Endometrium (tissue), 2 donors: ENCODE measurements around the gene P2RY6.

Experiments used
- FAIRE-seq: peaks from 2 replicates; lab custom pipeline; 2012; peaks lifted over from hg19 to GRCh38; lab: Jason Lieb, UNC
- donor health status: control.
- donor health status: control.

The P2RY6 gene

DNA sequence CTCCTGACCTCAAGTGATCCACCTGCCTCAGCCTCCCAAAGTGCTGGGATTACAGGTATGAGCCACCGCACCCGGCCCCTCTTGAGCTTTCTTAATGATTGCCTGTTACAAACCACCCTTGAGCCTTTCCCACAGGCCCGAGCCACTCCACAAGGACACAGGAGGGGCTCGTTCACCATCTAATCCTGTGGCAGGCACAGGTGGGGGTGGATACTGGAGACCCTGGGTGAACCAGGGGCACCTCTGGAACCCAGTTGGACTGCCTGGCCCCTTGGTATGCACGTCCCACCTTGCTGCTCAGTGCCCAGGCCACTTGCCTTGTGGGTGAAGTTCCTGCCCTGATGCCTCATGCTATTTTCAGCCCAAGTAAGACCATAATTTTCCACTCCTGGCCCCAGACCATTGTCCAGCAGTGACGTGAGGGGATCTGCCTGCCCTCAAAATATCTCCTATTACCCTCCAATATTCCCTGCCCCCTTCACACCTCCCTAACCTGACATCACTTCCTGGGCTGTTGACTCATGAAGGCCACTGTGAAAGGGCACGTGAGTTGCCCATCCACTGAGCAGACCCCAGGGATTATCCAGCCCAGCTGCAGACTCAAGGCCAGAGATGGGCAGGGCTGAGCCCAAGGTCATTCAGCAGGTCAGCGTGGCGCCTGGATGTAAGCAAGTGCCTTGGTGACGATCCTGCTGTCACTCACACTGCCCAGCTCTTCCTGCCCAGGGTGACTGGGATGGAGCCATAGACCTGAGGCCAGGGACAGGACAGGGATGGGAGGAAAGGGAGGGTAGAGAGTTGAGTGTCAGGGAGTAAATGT, 34.5 kb upstream of the P2RY6 start:
- no peak for FAIRE-seq

DNA sequence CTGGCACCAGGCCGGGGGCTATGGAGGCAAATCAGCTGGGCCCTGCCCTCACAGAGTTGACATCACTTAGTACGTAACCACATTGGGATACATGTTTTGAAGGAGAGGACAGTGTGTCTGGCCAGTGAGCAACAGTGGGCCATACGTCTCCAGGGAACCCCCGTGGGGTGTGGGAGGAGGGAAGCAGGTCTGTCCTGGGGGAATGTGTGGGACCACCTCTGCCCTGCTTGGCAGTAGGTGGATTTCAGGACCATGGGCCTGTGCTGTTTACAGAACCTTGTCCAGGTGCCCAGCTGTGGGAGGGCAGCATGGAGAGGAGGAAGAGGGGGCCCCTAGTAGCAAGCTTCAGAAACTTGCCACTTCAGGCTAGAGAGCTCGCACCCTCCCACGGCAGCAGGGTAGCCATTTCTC, 33.0 kb upstream of the P2RY6 start:
- no peak for FAIRE-seq

DNA sequence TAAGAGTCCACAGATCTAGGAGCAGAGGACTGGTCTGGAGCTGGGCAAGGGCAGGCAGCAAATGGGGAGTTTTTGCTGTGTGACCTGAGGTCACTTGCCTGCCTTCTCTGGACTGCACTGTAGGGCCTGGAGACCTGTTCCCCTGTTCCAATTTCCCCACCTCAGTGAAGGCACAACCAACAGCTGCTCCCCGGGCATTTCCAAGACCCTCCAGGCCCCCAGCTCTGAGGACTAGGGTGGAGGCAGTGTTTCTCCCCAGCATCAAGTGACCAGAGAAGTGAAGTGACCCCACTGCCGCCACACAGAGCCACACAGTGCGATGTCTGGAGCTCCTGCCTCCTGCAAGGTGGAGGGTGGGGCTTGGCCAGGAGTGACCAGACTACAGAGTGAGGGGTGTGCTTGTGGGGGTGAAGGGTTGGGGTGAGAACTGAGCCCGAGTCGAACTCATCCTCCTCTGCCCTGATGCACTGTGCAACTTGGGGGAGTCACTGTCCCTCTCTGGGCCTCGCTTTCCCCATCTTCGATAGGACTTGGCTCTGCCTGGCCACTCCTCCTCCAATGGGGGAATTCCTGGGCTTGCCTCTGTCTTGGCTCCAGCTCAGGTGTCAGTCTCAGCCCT, 32.5 kb upstream of the P2RY6 start:
- no peak for FAIRE-seq

DNA sequence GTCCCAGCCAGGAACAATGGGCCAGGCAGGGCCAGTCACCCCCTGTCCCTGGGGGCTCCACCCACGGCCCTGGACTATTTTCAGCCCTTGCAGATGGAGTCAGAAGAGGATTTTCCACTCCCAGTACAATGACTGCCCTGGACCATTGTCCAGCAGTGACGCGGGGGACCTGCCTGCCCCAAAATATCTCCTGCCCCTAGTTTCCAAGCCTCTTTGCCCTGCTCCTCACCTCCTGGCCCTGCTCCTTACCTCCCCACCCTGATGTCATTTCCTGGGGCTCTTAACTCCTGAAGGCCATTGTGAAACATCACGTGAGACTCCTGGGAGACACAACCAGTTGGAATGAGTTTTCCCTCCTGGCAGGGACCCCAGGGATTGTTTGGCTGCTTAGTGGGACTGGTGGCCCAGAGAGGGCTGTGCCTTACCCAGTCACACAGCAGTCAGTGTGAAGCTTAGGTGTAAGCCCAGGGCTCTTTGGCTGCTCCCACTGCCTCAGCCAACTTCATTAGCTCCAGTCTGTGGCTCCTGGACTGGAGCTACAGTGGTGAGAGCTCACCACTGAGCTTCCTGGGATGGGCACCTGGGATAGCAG, 31.9 kb upstream of the P2RY6 start:
- no peak for FAIRE-seq

DNA sequence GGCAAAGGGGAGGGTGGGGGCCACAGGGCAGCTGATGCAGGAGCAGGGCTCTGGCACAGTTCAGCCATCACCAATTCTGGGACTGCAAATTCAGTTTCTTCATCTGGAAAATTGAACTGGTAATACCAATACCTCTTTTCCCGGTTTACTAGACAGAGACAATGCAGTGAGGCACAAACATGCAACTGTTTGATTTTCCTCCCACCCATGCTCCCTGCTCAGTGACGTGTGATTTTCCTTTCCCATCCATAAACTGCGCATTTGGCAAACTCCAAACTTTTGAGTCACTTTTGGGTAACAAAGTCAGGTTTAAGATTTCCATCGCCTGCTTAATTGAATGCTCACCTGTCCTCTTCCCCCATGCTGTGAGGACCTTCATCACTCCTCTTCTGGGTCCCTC, 30.8 kb upstream of the P2RY6 start:
- no peak for FAIRE-seq

DNA sequence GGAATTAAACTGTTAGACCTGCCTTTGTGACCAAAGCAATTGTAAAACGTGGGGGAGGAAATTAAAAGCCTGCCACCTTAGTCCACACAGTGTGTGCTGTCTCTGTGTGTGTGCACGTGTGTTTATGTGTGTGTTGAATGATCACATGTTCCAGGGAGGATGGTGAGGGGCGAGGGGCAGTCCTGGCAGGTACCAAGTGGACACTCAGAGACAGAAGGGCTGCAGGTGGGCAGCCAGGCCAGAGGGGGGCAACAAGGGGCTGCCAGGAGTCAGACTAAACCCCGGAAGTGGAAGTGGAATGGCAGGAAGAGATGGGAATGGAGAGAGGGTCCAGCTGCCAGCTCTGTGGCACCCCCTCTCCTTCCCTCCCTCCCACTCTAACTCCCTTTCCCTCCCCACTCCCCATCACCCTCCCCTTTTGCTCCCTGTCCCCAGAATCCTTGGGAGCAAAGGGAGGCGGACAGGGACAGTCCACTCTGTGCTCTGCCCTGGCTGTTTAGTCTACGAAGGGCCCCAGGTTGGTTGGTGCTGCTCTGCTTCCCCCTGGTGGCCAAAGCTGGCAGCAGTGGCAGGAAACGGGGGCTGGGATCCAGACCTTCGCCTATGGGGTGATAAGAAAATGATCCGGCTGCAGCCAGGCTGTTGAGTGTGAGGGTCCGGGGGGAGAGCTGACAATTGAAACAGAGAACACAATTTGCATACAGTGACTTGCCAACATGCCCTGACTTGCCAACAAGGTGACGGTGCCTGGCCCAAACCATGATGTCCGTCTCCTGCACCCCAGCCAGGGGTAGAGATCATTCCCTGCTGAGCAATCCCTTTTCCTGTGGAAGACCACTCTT, 29.7 kb upstream of the P2RY6 start:
- no peak for FAIRE-seq

DNA sequence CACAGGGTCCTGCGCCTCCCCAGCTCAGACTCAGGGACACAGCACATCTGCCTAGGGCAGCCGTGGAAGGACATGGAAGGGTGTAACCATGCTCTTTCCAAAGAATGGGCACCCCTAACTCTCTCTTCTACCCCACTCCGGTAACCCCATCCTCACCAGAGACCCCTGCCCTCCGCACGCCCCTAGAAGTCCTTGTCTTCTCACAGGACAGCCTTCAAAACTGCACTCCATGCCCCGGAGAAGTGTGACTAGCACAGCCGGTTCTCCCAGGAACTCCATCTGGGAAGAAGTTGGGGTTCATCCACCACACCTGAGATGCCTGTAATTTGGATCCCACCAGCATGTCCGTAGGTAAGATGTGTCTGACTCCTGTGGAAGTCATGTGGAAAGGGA, 29.0 kb upstream of the P2RY6 start:
- no peak for FAIRE-seq

DNA sequence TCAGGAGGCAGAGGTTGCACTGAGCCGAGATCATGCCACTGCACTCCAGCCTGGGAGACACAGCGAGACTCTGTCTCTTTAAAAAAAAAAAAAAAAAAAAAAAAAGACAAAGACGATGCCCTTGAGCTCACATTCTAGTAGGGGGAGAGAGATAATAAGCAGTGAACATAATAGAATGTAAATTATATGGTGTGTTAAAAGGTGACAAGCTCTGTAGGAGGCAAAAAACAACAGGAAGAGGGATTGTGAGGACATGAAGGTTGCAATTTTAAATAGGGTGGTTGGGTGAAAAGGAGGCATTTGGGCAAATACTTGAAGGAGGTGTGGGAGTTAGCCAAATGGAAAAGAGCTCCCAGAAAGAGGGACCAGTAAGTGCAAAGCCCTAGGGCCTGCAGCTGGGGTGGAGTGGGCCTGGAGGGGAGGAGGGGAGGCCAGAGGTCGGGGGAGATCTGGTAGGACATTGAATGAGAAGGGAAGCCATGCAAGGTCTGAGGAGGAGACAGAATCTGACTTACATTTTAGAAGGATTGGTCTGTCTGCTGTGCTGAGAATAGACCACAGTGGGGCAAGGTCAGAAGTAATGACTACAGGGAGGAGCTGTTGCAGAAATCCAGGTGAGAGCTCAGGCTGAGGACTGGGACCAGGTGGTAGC, 27.4 kb upstream of the P2RY6 start:
- FAIRE-seq, result no peak

DNA sequence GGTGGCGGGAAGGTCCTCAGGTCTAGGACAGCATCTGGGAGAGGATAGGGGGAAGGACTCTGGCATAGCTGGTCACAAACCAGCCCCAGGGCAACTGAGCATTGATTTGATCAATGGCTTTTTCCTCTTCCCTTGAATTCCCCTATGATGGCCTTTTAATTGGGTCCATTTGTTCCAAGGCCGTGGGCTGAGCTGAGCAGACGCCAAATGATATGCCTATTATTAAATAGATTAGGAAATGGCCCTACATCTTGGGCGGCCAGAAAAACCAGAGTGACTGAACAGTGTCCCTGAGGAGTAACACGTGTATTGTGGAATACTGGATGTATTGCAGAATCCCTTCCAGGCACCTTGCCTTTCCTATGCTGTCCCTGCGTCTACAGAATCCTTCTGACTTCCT, 26.7 kb upstream of the P2RY6 start:
- no peak for FAIRE-seq

DNA sequence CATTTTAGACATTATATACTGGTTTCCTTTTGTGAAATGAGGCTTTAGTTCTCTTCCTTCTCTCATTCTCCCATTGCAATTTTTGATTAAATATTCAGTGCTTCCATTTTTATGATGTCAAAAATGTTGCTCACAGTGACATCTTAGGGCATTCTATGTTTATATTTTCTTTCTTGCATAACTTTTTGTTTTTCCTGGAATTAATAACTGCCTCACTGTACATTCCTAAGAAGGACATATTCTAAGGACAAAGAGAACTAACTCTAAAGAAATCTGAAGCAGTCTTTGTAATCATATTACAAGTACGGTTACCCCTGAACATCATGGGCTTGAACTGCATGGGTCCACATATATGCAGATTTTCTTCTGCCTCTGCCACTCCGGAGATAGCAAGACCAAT, 25.8 kb upstream of the P2RY6 start:
- no peak for FAIRE-seq

DNA sequence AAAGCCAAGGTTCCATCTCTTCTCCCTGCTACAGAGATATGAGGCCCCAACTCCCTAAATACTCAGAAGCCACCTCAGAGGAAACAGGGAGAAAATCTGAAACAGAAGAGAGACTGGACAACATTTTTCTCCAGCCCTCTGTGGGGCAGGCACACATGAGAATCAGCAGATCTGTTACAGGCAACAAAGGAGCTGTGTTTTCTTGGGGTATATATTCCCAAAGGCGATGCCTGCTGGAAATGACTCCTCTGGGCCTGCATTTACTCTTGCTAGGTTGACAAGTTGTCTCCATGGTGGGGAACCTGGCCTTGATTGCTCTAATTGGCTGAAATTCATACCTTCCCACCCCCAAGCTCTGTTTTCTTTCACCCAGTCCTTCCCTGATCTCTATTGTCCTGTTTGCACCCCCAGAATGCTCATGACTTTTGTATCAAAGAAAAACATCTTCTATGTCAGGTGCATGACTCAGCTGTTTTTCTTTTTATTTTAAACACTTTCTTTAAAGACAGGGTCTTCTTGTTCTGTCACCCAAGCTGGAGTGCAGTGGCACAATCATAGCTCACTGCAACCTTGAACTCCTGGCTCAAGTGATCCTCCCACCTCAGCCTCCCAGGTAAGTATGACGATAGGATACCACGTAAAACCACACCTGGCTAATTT, 23.5 kb upstream of the P2RY6 start:
- FAIRE-seq, result no peak

DNA sequence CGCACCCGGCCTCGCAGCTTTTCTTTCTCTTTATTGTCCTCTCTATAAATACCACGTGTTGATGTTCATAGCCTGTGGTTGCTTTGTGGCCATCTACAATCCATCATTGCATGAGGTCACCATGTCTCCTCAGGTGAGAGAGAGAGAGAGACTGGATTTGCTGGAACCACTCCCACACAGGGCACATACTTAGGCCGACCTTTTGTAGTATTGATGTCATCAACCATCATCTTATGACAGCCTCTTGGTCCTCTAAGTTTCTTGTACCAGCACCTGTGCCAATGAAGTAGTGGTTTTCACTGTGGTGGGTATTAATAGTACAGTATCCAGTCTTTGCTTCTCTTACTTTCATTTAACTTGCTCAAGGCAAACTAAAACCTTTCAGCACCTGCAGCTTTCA, 22.8 kb upstream of the P2RY6 start:
- FAIRE-seq, result no peak

DNA sequence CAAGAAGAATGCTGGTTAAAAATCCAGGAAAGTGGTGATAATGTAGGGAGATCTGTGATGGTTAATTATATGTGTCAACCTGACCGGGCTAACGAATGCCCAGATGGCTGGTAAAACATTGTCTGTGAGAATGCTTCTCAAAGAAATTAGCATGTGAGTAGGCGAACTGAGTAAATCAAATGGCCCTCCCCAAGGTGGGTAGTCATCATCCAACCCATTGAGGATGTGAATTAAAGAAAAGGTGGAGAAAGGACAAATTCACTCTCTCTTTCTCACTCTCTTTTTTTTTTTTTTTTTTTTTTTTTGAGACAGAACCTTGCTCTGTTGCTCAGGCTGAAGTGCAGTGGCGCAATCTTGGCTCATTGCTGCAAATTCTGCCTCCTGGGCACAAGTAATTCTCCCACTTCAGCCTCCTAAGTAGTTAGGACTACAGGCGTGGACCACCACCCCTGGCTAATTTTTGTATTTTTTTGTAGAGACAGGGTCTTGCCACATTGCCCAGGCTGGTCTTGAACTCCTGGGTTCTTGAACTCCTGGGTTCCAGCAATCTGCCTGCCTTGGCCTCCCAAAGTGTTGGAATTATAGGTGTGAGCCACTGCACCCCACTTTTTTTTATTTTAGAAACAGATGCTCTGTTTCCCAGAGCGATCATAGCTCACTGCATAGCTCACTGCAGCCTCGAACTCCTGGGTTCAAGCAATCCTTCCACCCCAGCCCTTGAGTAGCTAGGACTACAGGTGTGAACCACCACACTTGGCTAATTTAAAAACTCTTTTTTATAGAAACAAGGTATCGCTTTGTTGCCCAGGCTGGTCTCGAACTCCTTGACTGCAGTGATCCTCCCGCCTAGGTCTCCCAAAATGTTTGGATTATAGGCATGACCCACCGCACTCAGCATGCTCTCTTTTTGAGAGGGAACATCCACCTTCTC, 22.0 kb upstream of the P2RY6 start:
- no peak for FAIRE-seq

DNA sequence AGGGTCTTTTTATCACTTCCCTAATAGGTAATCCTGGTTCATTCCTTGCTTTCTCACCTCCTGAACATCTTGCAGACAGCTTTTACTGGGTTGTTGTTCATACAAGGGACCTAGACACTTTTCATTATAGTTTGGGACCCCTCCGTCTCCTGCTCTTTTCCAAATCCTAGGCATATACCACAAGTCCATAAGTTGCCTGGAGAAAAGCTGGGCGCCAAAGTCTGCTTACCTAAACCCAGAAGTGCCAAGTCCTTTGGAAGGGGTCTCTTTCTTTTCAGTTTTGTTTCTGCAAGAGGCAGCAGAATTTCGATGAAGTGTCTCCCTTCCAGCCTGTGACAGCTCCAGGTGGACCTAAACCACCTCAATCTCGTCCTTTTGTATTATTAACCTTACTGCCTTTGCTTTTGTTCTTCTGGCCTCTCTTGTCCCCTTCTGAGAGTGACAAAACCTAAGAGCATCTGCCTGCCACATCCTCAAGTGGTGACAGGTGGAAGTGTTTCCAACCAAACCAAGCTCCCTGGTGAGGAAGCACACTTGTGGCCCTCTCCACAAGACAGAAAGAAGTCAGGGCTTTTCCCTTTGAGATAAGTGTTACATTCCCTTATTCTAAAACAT, 19.5 kb upstream of the P2RY6 start:
- no peak for FAIRE-seq

DNA sequence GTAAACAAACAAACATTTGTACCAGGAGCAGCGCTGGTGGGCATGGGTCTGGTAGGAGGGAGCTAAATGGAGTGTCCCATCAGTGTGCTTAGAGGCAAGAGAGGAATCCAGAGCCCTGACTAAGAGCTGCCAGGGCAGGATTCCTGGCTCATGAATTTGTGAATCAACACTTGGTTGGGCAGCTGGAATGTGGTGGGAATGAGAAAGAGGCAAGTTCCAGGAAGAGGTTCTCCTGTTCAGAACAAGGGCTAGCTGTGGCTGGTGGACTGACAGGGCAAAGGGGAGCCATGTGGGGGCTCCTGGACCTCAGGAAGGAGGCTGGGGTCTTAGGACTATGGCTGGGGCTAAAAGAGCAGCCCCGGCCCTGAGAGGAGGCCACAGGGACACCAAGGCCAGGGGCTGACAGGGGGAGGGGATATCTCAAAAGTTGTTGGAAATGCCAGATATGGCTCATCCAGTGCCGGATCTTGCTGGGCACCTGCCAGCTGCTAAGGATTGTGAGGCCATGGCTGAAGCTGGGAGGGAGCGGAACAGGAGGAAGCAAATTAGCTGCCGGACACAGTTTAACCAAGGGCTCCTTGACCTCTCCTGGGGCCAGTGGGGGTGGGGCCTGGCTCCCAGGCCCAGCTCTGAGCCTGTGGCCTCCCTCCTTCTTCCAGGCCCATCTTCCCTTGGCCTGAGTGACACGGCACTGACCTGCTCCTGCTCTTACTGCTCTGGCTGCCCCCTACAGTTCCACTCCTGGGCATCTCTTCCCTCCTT, 14.6 kb upstream of the P2RY6 start:
- no peak for FAIRE-seq

DNA sequence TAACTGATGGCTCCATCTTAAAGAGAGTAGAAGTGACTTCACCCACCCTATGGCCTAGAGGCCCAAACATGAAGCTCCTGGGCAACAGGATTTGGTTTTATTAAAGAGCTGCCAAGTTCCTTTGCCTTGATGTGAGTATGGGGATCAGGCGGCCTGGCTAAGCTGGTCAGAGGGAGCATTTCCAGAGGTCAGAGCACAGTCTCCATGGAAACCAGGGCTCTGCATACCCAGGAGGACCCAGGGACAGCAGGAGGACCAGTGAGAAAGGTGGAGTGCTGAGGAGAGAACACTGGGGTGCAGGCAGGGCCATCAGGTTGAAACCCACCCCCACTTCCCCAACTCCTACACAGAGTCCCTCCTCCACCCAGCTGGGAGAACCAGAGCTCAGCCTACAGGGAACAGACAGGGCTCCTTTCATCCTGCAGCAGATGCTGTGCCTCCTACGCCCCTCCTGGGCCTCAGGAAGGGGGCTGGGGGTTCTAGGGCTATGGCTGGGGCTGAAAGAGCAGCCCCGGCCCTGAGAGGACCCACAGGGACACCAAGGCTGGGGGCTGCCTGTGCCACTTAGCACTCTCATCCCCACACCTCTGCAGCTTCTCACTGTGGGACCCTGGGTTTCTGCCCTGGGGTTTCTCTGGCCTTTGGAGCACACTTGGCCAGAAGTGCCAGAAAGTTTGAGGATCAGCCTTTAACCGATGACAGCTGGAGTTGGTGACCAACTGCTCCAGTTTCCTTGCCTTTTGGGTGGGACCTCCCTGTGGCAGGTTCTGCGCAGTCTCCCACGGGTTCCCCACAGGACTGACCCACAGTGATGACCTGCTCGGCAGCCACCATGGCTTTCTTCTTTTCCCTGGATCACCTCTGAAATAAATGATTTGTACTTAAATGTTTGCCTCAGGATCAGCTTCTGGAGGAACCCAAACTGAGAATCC, 13.8 kb upstream of the P2RY6 start:
- no peak for FAIRE-seq

DNA sequence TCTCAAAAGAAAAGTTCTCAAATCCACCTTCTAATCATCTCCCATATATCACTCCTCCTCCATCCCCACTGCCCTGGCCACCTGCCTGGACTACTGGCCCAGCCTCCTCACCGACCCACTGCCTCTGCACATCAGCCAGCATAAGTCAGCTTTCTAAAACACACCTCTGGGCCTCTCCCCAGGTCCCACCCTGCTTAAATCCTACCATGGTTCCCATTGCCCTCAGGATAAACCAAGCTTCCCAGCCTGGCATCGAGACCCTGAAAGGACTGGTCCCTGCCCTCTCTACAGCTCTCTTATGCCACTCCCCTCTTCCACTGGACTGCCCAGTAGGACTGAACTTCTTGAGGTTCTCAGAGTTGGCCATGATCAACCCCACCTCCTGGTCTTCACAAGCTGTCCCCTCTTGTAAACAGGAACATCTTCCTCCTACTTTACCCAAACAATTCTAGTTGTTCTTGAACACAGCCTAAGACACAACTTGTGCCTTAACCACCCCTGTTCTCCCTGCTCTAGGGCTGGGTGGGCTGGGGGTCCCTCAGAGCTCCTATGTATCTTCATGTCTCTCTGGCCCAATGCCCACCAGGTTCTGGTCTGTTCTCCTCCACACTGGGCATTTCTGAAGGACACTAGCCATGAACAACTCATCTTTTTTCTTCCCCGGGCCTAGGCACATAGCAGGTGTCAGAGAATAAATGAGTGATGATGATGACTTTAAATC, 12.6 kb upstream of the P2RY6 start:
- no peak for FAIRE-seq

DNA sequence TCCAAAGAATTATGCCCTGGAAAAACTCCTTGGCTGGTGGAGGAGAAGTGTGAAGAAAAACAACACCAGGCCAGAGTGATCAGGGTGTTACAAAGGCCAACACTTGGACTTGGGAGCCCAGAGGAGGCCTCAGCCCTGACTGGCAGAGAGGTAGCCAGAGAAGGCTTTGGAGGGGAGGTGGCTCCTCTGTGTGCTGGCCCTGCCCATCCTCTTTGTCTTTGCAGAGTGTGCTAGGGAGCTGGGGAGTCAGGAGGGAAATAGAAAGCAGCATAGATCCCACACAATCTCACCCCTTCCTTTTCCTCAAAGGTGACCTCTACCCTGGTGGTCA, 12.0 kb upstream of the P2RY6 start:
- no peak for FAIRE-seq
